ENCODE results near the gene BTN1A1.
A peak's percentile ranks its signal among the peaks of the same experiment; 100 is the strongest.
"Not testable (repeated sequence)": the region's sequence is repeated elsewhere in the genome, so short reads cannot be mapped to it uniquely, and the experiment has no call there.

Gene BTN1A1, protein sequence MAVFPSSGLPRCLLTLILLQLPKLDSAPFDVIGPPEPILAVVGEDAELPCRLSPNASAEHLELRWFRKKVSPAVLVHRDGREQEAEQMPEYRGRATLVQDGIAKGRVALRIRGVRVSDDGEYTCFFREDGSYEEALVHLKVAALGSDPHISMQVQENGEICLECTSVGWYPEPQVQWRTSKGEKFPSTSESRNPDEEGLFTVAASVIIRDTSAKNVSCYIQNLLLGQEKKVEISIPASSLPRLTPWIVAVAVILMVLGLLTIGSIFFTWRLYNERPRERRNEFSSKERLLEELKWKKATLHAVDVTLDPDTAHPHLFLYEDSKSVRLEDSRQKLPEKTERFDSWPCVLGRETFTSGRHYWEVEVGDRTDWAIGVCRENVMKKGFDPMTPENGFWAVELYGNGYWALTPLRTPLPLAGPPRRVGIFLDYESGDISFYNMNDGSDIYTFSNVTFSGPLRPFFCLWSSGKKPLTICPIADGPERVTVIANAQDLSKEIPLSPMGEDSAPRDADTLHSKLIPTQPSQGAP

DNA sequence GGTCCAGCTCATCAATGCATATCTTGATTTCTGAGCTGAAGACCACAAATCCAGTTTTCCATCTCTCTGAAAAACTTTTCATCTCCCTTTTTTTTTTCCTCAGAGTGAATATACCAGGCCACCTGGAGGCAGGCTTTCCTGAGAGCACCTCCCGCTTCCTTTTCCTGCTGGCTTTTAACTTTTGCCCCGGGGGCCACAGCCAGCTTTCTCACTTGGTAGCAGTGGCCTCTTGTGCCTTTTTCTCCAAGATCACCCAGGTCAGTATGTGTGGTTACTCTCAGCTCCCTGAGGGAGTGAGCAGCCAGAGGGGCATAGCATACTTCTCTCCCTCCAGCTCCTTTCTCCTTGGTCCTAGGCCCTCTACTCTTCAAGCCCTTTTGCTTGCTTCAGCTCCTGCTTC, at the start of gene BTN1A1:
Gene BTN1A1, plus strand, starts transcription at position 202 of the 400 bp plus-strand sequence. CDS start 984 bp downstream, outside the sequence.
- Histone ChIP-seq H3K27me3 (ENCODE audit: control insufficient read depth, insufficient read depth, low read length) (peaks cover 32% of the 10 kb centered on the region), H3K9ac (ENCODE audit: low read length) (no peak within 1 kb of the TSS), H3K4me3 (ENCODE audit: low read length) (no peak within 1 kb of the TSS), H3K4me1 (ENCODE audit: control insufficient read depth, insufficient read depth, low read length) (peaks cover 13% of the 10 kb centered on the region), H3K36me3 (ENCODE audit: control insufficient read depth, insufficient read depth, low read length) (no peaks in the 10 kb centered on the region), H3K9me3 (ENCODE audit: control insufficient read depth, low read length) (no peaks in the 10 kb centered on the region)

DNA sequence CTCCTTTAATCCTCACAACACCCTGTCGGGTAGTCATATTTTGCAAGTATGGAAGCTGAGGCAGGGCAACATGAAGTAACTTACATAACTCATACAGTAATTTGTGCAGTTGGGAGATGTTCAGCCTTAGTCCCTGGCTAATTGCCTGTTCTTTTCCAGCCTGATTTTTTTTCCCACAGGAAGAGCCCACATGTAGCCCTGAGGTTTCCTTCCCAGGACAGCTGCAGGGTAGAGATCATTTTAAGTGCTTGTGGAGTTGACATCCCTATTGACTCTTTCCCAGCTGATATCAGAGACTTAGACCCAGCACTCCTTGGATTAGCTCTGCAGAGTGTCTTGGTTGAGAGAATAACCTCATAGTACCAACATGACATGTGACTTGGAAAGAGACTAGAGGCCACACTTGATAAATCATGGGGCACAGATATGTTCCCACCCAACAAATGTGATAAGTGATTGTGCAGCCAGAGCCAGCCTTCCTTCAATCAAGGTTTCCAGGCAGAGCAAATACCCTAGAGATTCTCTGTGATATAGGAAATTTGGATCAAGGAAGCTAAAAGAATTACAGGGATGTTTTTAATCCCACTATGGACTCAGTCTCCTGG, 47.4 kb upstream of the BTN1A1 start:
- no peak overlapping the region for H3K4me3 ChIP-seq (ENCODE audit: low read length)
- no peaks in the 10 kb centered on the region for H3K9me3 ChIP-seq (ENCODE audit: control insufficient read depth, low read length)
- no peak overlapping the region for H3K9ac ChIP-seq (ENCODE audit: low read length)
- H3K27me3 ChIP-seq (ENCODE audit: control insufficient read depth, insufficient read depth, low read length), result no peaks in the 10 kb centered on the region
- peaks cover 5% of the 10 kb centered on the region for H3K4me1 ChIP-seq (ENCODE audit: control insufficient read depth, insufficient read depth, low read length)
- no peaks in the 10 kb centered on the region for H3K36me3 ChIP-seq (ENCODE audit: control insufficient read depth, insufficient read depth, low read length)

GRCh38 chr6:26454631-26455030, 45.5 kb upstream of the BTN1A1 start:
- Histone ChIP-seq H3K27me3 (ENCODE audit: control insufficient read depth, insufficient read depth, low read length) (no peaks in the 10 kb centered on the region), H3K4me1 (ENCODE audit: control insufficient read depth, insufficient read depth, low read length) (peaks cover 12% of the 10 kb centered on the region), H3K9me3 (ENCODE audit: control insufficient read depth, low read length) (no peaks in the 10 kb centered on the region), H3K4me3 (ENCODE audit: low read length) (no peak overlapping the region), H3K9ac (ENCODE audit: low read length) (no peak overlapping the region), H3K36me3 (ENCODE audit: control insufficient read depth, insufficient read depth, low read length) (no peaks in the 10 kb centered on the region)

- no peaks in the 10 kb centered on the region for H3K36me3 ChIP-seq (ENCODE audit: control insufficient read depth, insufficient read depth, low read length)
- no peak overlapping the region for H3K4me3 ChIP-seq (ENCODE audit: low read length)
- peaks cover 19% of the 10 kb centered on the region for H3K4me1 ChIP-seq (ENCODE audit: control insufficient read depth, insufficient read depth, low read length)
- no peak overlapping the region for H3K9ac ChIP-seq (ENCODE audit: low read length)
- no peaks in the 10 kb centered on the region for H3K9me3 ChIP-seq (ENCODE audit: control insufficient read depth, low read length)
- no peaks in the 10 kb centered on the region for H3K27me3 ChIP-seq (ENCODE audit: control insufficient read depth, insufficient read depth, low read length)
Measured at GRCh38 chr6:26455357-26455970, 44.6 kb upstream of the BTN1A1 start.

DNA sequence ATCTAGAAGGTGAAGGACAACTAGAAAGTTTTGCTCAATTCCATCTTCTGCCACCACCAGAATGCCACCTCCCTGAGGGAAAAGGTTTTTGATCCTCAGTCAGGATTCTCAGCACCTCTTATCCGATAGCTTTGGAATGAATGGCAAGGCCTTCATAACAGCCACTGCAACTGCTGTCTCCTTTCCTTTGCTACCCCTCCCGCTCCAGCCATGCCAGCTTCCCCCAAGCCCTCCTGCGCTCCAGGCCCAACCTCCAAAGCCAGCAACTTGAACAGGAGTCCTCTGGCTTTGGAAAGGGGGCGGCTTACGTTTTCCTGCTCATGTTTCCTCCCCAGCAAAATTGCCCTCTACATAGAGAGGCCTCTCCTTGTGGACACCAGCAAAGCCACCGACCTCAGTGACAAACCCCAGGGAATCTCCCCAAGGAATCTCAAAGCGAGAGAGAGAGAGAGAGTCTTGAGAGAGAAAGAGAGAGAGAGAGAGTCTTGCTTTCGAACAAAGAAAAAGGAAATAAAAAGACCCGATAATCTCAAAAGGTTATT, 42.8 kb upstream of the BTN1A1 start:
- Histone ChIP-seq H3K27me3 (ENCODE audit: control insufficient read depth, insufficient read depth, low read length) (no peaks in the 10 kb centered on the region), H3K9ac (ENCODE audit: low read length) (peak overlapping the region; percentile 100), H3K4me3 (ENCODE audit: low read length) (peak overlapping the region; percentile 96), H3K9me3 (ENCODE audit: control insufficient read depth, low read length) (no peaks in the 10 kb centered on the region), H3K4me1 (ENCODE audit: control insufficient read depth, insufficient read depth, low read length) (peaks cover 28% of the 10 kb centered on the region), H3K36me3 (ENCODE audit: control insufficient read depth, insufficient read depth, low read length) (no peaks in the 10 kb centered on the region)

DNA sequence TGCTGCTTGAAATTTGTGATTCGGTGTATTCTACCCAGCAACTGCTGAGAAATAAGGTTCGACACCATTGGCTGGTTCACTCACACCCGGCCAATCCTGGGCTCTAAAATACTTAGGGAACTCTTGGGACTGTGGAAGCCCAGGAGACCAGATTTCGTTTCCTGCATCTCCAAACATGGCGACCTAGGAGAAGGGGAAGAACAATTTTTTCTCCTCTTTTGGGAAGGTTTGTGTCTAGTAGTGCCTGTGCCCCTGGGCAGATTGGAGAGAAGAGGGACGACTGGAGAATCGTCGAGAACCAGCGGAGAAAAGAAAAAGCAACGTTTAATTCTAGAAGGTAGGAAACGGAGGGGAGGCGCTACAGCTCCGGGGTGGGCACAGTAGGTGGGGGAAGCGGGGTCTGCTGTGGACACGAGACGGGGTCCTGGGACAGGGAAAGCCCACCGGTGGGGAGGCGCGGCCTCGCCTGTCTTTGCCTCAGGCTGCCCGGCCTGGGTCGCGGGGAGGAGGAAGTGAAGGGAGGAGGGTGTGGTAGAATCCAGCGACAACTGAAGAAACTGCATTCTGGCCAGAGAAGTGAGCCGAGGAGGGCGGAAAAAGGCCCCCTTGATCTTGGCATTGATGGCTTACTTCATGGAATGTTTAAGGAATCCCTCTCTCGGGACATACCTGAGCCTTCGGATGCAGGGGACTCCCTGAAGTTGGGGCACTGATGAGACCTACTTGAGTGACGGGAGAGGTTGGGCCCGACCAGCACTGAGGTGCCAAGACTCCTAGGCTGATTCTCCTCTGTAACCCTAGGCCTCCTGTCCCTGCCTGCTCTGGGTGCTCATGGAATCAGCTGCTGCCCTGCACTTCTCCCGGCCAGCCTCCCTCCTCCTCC, 42.1 kb upstream of the BTN1A1 start, which contains the start of gene BTN2A1:
Gene BTN2A1, plus strand, starts transcription at position 150 of the 883 bp plus-strand sequence. Its CDS starts 682 bp downstream, at position 832.
- no peaks in the 10 kb centered on the region for H3K36me3 ChIP-seq (ENCODE audit: control insufficient read depth, insufficient read depth, low read length)
- H3K4me1 ChIP-seq (ENCODE audit: control insufficient read depth, insufficient read depth, low read length), result peaks cover 29% of the 10 kb centered on the region
- no peaks in the 10 kb centered on the region for H3K9me3 ChIP-seq (ENCODE audit: control insufficient read depth, low read length)
- H3K4me3 ChIP-seq (ENCODE audit: low read length), result peak within 1 kb of the TSS; percentile 96
- peak within 1 kb of the TSS; percentile 100 for H3K9ac ChIP-seq (ENCODE audit: low read length)
- H3K27me3 ChIP-seq (ENCODE audit: control insufficient read depth, insufficient read depth, low read length), result no peaks in the 10 kb centered on the region

- Histone ChIP-seq H3K27me3 (ENCODE audit: control insufficient read depth, insufficient read depth, low read length) (no peaks in the 10 kb centered on the region), H3K4me1 (ENCODE audit: control insufficient read depth, insufficient read depth, low read length) (peaks cover 29% of the 10 kb centered on the region), H3K9ac (ENCODE audit: low read length) (peak overlapping the region; percentile 26), H3K4me3 (ENCODE audit: low read length) (no peak overlapping the region), H3K36me3 (ENCODE audit: control insufficient read depth, insufficient read depth, low read length) (no peaks in the 10 kb centered on the region), H3K9me3 (ENCODE audit: control insufficient read depth, low read length) (no peaks in the 10 kb centered on the region)
Measured at GRCh38 chr6:26459023-26459810, 40.9 kb upstream of the BTN1A1 start.

GRCh38 chr6:26461353-26461752, 38.8 kb upstream of the BTN1A1 start:
- not testable (repeated sequence) for H3K4me3 ChIP-seq (ENCODE audit: low read length)

DNA sequence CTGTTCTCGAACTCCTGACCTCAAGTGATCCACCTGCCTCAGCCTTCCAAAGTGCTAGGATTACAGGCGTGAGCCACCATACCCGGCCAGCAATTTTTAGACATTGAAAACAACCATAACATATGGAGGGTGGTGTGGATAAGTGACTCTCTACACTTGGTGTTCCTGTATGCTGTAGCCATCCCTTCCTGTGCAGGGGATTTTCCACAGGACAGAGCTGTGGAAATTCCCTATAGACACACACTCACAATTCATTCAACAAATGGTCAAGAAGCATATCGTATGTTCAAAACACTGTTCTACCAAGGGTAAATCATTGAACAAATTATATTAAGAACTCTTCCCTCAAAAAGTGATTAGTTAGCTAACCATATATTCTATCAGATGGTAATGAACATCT, 36.1 kb upstream of the BTN1A1 start:
- Histone ChIP-seq H3K36me3 (ENCODE audit: control insufficient read depth, insufficient read depth, low read length) (peaks cover 11% of the 10 kb centered on the region), H3K4me3 (ENCODE audit: low read length) (no peak overlapping the region), H3K9me3 (ENCODE audit: control insufficient read depth, low read length) (no peaks in the 10 kb centered on the region), H3K4me1 (ENCODE audit: control insufficient read depth, insufficient read depth, low read length) (peaks cover 23% of the 10 kb centered on the region), H3K27me3 (ENCODE audit: control insufficient read depth, insufficient read depth, low read length) (no peaks in the 10 kb centered on the region), H3K9ac (ENCODE audit: low read length) (no peak overlapping the region)

More at GRCh38 chr6:26461353-26461752, 38.8 kb upstream of the BTN1A1 start:
- H3K4me1 ChIP-seq (ENCODE audit: control insufficient read depth, insufficient read depth, low read length), result peaks cover 29% of the 10 kb centered on the region
- H3K9ac ChIP-seq (ENCODE audit: low read length); H3K9me3 ChIP-seq (ENCODE audit: control insufficient read depth, low read length); H3K27me3 ChIP-seq (ENCODE audit: control insufficient read depth, insufficient read depth, low read length); H3K36me3 ChIP-seq (ENCODE audit: control insufficient read depth, insufficient read depth, low read length): not testable (repeated sequence)

- no peaks in the 10 kb centered on the region for H3K27me3 ChIP-seq (ENCODE audit: control insufficient read depth, insufficient read depth, low read length)
- peaks cover 11% of the 10 kb centered on the region for H3K36me3 ChIP-seq (ENCODE audit: control insufficient read depth, insufficient read depth, low read length)
- H3K9me3 ChIP-seq (ENCODE audit: control insufficient read depth, low read length), result no peaks in the 10 kb centered on the region
- no peak overlapping the region for H3K4me3 ChIP-seq (ENCODE audit: low read length)
- H3K9ac ChIP-seq (ENCODE audit: low read length), result no peak overlapping the region
- peaks cover 17% of the 10 kb centered on the region for H3K4me1 ChIP-seq (ENCODE audit: control insufficient read depth, insufficient read depth, low read length)
Measured at GRCh38 chr6:26464416-26465131, 35.5 kb upstream of the BTN1A1 start.

All from mucosa of stomach (tissue), 1 donor.